HG03025 (cell line): ENCODE data around the gene THSD7A.

Experiments used
- ATAC-seq: cut with Tn5 transposase; IDR thresholded peaks from one replicate; pipeline ENCODE4 v1.9.1; 2021; ENCODE audit warnings: mild to moderate bottlenecking, moderate library complexity; ENCODE audit not compliant: unreplicated experiment, low FRiP score

Gene THSD7A

GRCh38 chr7:11831736-11832495 is at the start of gene THSD7A:
THSD7A (minus strand) TSS chr7:11832198; CDS start chr7:11831946, 252 bp downstream.
- peak; percentile 53 for ATAC-seq

GRCh38 chr7:11881680-11882079 is 49.7 kb upstream of the THSD7A start:
- ATAC-seq, result no peak

GRCh38 chr7:11875635-11876034 is 43.6 kb upstream of the THSD7A start:
- no peak for ATAC-seq

- ATAC-seq, result no peak
These were observed 33.7 kb upstream of the THSD7A start for GRCh38 chr7:11865671-11866070.

GRCh38 chr7:11858622-11859302 is 26.8 kb upstream of the THSD7A start:
- no peak for ATAC-seq

- no peak for ATAC-seq
These were observed 26.0 kb upstream of the THSD7A start for GRCh38 chr7:11858026-11858425.

GRCh38 chr7:11848251-11848650 is 16.3 kb upstream of the THSD7A start:
- ATAC-seq, result no peak

- ATAC-seq, result no peak
These were observed 15.3 kb upstream of the THSD7A start for GRCh38 chr7:11847336-11847735.

GRCh38 chr7:11846361-11846955 is 14.5 kb upstream of the THSD7A start:
- ATAC-seq, result no peak

- no peak for ATAC-seq
These were observed 11.2 kb upstream of the THSD7A start for GRCh38 chr7:11843113-11843765.

- ATAC-seq, result no peak
These were observed 9.7 kb upstream of the THSD7A start for GRCh38 chr7:11841657-11842056.

GRCh38 chr7:11835260-11835659 is 3.3 kb upstream of the THSD7A start:
- no peak for ATAC-seq

GRCh38 chr7:11833431-11833830 is 1.4 kb upstream of the THSD7A start:
- ATAC-seq, result no peak

GRCh38 chr7:11831156-11831735 is 752 bp downstream of the THSD7A start:
- no peak for ATAC-seq

- ATAC-seq, result no peak
These were observed 1.3 kb downstream of the THSD7A start for GRCh38 chr7:11830582-11831155.

GRCh38 chr7:11829954-11830353 is 2.0 kb downstream of the THSD7A start:
- no peak for ATAC-seq

- ATAC-seq, result no peak
These were observed 12.1 kb downstream of the THSD7A start for GRCh38 chr7:11819947-11820346.

- no peak for ATAC-seq
These were observed 12.7 kb downstream of the THSD7A start for GRCh38 chr7:11819271-11819670.

- no peak for ATAC-seq
These were observed 13.7 kb downstream of the THSD7A start for GRCh38 chr7:11818281-11818680.

GRCh38 chr7:11817111-11817740 is 14.8 kb downstream of the THSD7A start:
- ATAC-seq, result no peak
